ENCODE measurements around the gene ANXA6.

DNA sequence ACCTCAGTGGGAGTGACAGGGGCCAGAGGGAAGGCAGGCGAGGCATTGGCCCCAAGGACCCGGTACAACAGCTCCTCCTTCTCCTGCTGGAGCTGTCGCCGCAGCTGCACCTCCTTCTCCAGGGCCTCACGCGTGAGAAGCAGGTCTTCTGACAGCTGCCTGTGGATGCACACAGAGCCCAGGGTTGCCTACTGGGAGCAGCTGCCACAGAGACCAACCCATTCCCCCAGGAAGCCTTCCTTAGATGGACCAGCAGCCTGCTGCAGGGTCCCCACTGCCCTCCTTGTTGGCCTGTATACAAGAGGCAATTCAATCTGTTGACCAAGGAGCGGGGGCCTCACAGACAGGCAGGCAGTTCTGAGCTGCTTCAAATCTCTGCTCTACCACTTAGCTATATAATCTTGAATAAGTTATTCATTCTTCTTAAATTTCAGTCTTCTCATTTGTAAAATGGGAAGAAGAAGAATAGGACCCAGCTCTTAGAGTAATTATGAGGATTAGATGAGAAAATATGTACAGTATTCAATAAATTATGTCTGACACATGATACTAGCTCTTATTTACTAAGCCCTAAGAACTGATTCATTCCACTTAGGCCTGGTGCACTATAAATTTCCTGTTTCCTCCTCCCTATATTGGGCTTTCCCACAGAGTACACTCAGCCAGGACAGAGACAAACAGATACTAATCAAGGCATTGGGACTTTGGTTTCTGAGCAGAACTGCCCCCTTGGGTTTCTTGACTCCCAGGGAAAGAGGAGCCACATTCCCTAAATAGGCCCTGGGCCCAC is 26.1 kb upstream of the ANXA6 start:
- TF ChIP-seq POLR2AphosphoS5 (IDR thresholded peaks at IDR 0.05) (no peak), POLR2A (IDR thresholded peaks at IDR 0.05) (no peak), EP300 (IDR thresholded peaks at IDR 0.05) (no peak)
- TF ChIP-seq, protein P1, sequence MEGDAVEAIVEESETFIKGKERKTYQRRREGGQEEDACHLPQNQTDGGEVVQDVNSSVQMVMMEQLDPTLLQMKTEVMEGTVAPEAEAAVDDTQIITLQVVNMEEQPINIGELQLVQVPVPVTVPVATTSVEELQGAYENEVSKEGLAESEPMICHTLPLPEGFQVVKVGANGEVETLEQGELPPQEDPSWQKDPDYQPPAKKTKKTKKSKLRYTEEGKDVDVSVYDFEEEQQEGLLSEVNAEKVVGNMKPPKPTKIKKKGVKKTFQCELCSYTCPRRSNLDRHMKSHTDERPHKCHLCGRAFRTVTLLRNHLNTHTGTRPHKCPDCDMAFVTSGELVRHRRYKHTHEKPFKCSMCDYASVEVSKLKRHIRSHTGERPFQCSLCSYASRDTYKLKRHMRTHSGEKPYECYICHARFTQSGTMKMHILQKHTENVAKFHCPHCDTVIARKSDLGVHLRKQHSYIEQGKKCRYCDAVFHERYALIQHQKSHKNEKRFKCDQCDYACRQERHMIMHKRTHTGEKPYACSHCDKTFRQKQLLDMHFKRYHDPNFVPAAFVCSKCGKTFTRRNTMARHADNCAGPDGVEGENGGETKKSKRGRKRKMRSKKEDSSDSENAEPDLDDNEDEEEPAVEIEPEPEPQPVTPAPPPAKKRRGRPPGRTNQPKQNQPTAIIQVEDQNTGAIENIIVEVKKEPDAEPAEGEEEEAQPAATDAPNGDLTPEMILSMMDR (IDR thresholded peaks at IDR 0.05), result no peak
